CD14-positive monocyte (primary cell): ENCODE results near the gene ZNF135. TPM values are rescaled to one million over a fixed set of nuclear protein-coding genes. Genes with fewer than 3 reads are reported as not detected.
A peak's percentile ranks its signal among the peaks of the same experiment; 100 is the strongest.

Source experiments
- DNase-seq, 3 donors: peaks; one replicate each; pipeline ENCODE4 v3.0.0-alpha.2; 2011 to 2022
- H2AFZ ChIP-seq: 2 replicates; pipeline ENCODE4 v1.6.0; 2012; ENCODE audit warnings: mild to moderate bottlenecking, low read depth, low read length, inconsistent platforms; ENCODE audit not compliant: insufficient read depth, poor library complexity, severe bottlenecking
- H3K27ac ChIP-seq, 2 donors: 1 replicate in 1 of 2; 2 replicates in 1 of 2; pipeline ENCODE4 v1.5.1; 2012 to 2013; ENCODE audit warnings: low read length in 2 of 2, control low read depth in 1 of 2, inconsistent platforms in 1 of 2, low read depth in 1 of 2, mild to moderate bottlenecking in 1 of 2
- H3K27me3 ChIP-seq, 2 donors: one replicate each; pipeline versions ENCODE4 v1.6.0 to v1.6.1; 2011 to 2013; ENCODE audit warnings: low read length in 2 of 2; ENCODE audit not compliant: control insufficient read depth in 2 of 2, insufficient read depth in 2 of 2
- H3K36me3 ChIP-seq, 2 donors: replicated peaks in 1 of 2; 1 replicate in 1 of 2; 2 replicates in 1 of 2; pipeline versions ENCODE4 v1.5.1 to v1.6.1; 2012 to 2013; ENCODE audit warnings: low read length in 2 of 2, control low read depth in 1 of 2, inconsistent platforms in 1 of 2, mild to moderate bottlenecking in 1 of 2; ENCODE audit not compliant: insufficient read depth in 2 of 2, control insufficient read depth in 1 of 2
- H3K4me1 ChIP-seq, 2 donors: 1 replicate in 1 of 2; 2 replicates in 1 of 2; pipeline versions ENCODE4 v1.5.1 to v1.6.1; 2012 to 2013; ENCODE audit warnings: low read length in 2 of 2, control low read depth in 1 of 2, inconsistent platforms in 1 of 2, mild to moderate bottlenecking in 1 of 2, moderate library complexity in 1 of 2; ENCODE audit not compliant: insufficient read depth in 2 of 2, control insufficient read depth in 1 of 2
- H3K4me2 ChIP-seq: replicated peaks from 2 replicates; pipeline ENCODE3; 2012; ENCODE audit warnings: low read length, moderate library complexity, mild to moderate bottlenecking; ENCODE audit not compliant: poor library complexity, severe bottlenecking; ENCODE audit errors: extremely low read depth
- H3K4me3 ChIP-seq, 3 experiments: fragments of 200-600 bp in 1 of 3; sonication (generic) in 1 of 3; replicated peaks in 1 of 3; 1 replicate in 2 of 3; 2 replicates in 1 of 3; pipeline ENCODE4 v1.5.1; 2011 to 2013; ENCODE audit warnings: low read length in 3 of 3, mild to moderate bottlenecking in 3 of 3, control low read depth in 2 of 3, low read depth in 2 of 3, inconsistent platforms in 1 of 3, moderate library complexity in 1 of 3
- H3K79me2 ChIP-seq: 2 replicates; pipeline ENCODE4 v1.6.0; 2012; ENCODE audit warnings: mild to moderate bottlenecking, control low read depth, inconsistent platforms, low read length, moderate library complexity; ENCODE audit not compliant: insufficient read depth
- H3K9ac ChIP-seq: 2 replicates; pipeline ENCODE4 v1.6.0; 2017; ENCODE audit warnings: low read length, mild to moderate bottlenecking; ENCODE audit not compliant: insufficient read depth, poor library complexity, severe bottlenecking
- H3K9me3 ChIP-seq, 2 donors: replicated peaks in 1 of 2; 1 replicate in 1 of 2; 2 replicates in 1 of 2; pipeline versions ENCODE4 v1.5.1 to v1.6.1; 2012 to 2013; ENCODE audit warnings: low read length in 2 of 2, control low read depth in 1 of 2; ENCODE audit not compliant: control insufficient read depth in 1 of 2, insufficient read depth in 1 of 2
- H4K20me1 ChIP-seq: 2 replicates; pipeline ENCODE4 v1.6.0; 2012; ENCODE audit warnings: mild to moderate bottlenecking, low read length, control low read depth, moderate library complexity; ENCODE audit not compliant: insufficient read depth
- H3K27ac Mint-ChIP-seq, 7 donors: one replicate each; pipeline ENCODE4 v1.8.0; 2020; ENCODE audit warnings: mild to moderate bottlenecking in 7 of 7, mixed read lengths in 7 of 7, moderate library complexity in 6 of 7, inconsistent platforms in 2 of 7
- H3K27me3 Mint-ChIP-seq, 3 donors: one replicate each; pipeline ENCODE4 v1.8.0; 2021 to 2022; ENCODE audit warnings: low read depth in 3 of 3, mild to moderate bottlenecking in 3 of 3, mixed read lengths in 3 of 3, moderate library complexity in 3 of 3, inconsistent platforms in 1 of 3
- H3K36me3 Mint-ChIP-seq, 2 donors: one replicate each; pipeline ENCODE4 v1.8.0; 2020; ENCODE audit warnings: mixed read lengths in 2 of 2, inconsistent platforms in 1 of 2, mild to moderate bottlenecking in 1 of 2
- H3K4me1 Mint-ChIP-seq: one replicate; pipeline ENCODE4 v1.8.0; 2020; ENCODE audit warnings: mild to moderate bottlenecking, mixed read lengths
- H3K4me3 Mint-ChIP-seq, 2 donors: one replicate each; pipeline ENCODE4 v1.8.0; 2020; ENCODE audit warnings: mild to moderate bottlenecking in 2 of 2, mixed read lengths in 2 of 2, moderate library complexity in 1 of 2
- H3K9me3 Mint-ChIP-seq, 7 donors: one replicate each; pipeline ENCODE4 v1.8.0; 2020 to 2022; ENCODE audit warnings: mixed read lengths in 7 of 7, mild to moderate bottlenecking in 6 of 7, moderate library complexity in 6 of 7, inconsistent platforms in 2 of 7
- CTCF ChIP-seq: fragments of 200-600 bp; IDR thresholded peaks from one replicate; pipeline ENCODE4 v1.8.0; 2022; ENCODE audit warnings: antibody characterized with exemption, mild to moderate bottlenecking
- WGBS: methylation state at CpG from one replicate; pipeline ENCODE4 v1.1.5; 2013; ENCODE audit warnings: missing lambda C conversion rate; ENCODE audit not compliant: insufficient coverage; 5-methylcytosine and 5-hydroxymethylcytosine counted together
- intact Hi-C, 2 donors: fragments of 100-400 bp; cut with micrococcal nuclease; formaldehyde crosslinking; loops; one replicate each; pipeline versions ENCODE4 v1.15.0 to v1.15.1; 2023
- polyA plus RNA-seq, 3 donors: library from polyadenylated mRNA; depleted of rRNA in 1 of 3; unstranded in 2 of 3; stranded (reverse) in 1 of 3; fragments of 300-500 nt in 2 of 3; fragments of >200 nt in 1 of 3; fragmentation: Illumina TruSeq in 2 of 3; gene quantifications; 1 replicate in 2 of 3; 2 replicates in 1 of 3; pipeline ENCODE4 v1.2.3, GENCODE V29; 2012 to 2021

ZNF135 gene
- polyA plus RNA-seq, 3 donors = 0.32 to 0.37 TPM; not detected in 1

GRCh38 chr19:58009666-58010301 lies 49.3 kb upstream of the ZNF135 start:
- Histone ChIP-seq H3K27ac (no peak overlapping the region), H3K4me2 (peak overlapping the region; percentile 92), H3K4me3 (peak overlapping the region; percentile 26 to 78 (median 40)), H3K79me2 (no peaks in the 10 kb centered on the region), H3K36me3 (peaks cover 3 to 27% of the 10 kb centered on the region in 2 donors), H4K20me1 (no peaks in the 10 kb centered on the region), H3K9ac (peak overlapping the region; percentile 66), H3K4me1 (peaks cover 10 to 12% of the 10 kb centered on the region in 2 donors), H2AFZ (peak overlapping the region; percentile 91), H3K9me3 (peaks cover 69 to 81% of the 10 kb centered on the region in 2 donors), H3K27me3 (no peaks in the 10 kb centered on the region)
- Mint-ChIP-seq H3K9me3 (peaks cover 63 to 91% (median 80%) of the 10 kb centered on the region in 7 donors), H3K4me1 (peaks cover 17% of the 10 kb centered on the region), H3K4me3 (peak overlapping the region; percentile 75 to 85), H3K36me3 (peaks cover 20 to 31% of the 10 kb centered on the region in 2 donors), H3K27ac (peak overlapping the region in 3 of 7 donors; percentile 20 to 75 (median 46)), H3K27me3 (peaks cover 0 to 22% (median 10%) of the 10 kb centered on the region in 3 donors)
- peak; percentile 65 to 75 (median 65) for DNase-seq
- intact Hi-C loops = loop anchor here (2.0 to 10.0 kb wide), 4 partner anchors 29 to 295 kb away; partner anchors contain the start of genes ERVK3-1 (in 1 of the 2), ZNF274 (in 1 of the 2) and ZNF776 (in 1 of the 2)
- WGBS = 3% methylated on average over 34 of the region's 41 CpGs
- no peak for TF ChIP-seq CTCF

DNA sequence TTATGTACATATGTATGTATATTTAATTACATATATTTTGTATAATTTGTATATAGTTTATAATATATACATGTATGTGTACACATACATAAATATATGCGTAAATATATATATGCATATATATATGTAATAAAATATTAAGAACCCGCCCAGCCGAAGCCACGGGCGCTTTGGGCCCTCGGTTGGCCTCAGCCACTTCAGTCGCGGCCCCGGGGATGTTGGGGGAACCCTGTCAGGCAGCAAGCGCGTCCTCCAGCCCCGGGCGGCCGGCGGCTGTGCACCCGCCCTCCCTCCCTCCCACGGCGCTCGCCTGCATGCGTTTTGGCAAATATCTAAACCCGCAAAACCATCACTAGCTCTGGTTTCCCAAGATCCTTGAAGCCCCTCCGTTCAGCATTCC lies 48.6 kb upstream of the ZNF135 start:
- Histone ChIP-seq H3K27me3 (no peaks in the 10 kb centered on the region), H3K4me1 (peaks cover 10 to 12% of the 10 kb centered on the region in 2 donors), H2AFZ (peak overlapping the region; percentile 91), H4K20me1 (no peaks in the 10 kb centered on the region), H3K4me2 (peak overlapping the region; percentile 92), H3K36me3 (peaks cover 3 to 20% of the 10 kb centered on the region in 2 donors), H3K4me3 (no peak overlapping the region), H3K9me3 (peaks cover 62 to 80% of the 10 kb centered on the region in 2 donors), H3K9ac (no peak overlapping the region), H3K27ac (no peak overlapping the region), H3K79me2 (no peaks in the 10 kb centered on the region)
- intact Hi-C loops = loop anchor here in 1 of 2 donors (2.0 kb wide), 1 partner anchor 28 kb away; no protein-coding TSS in a partner anchor
- Mint-ChIP-seq H3K27ac (peak overlapping the region in 1 of 7 donors; percentile 53), H3K27me3 (peaks cover 0 to 22% (median 11%) of the 10 kb centered on the region in 3 donors), H3K36me3 (peaks cover 13 to 24% of the 10 kb centered on the region in 2 donors), H3K4me3 (no peak overlapping the region), H3K9me3 (peaks cover 58 to 90% (median 77%) of the 10 kb centered on the region in 7 donors), H3K4me1 (peaks cover 17% of the 10 kb centered on the region)
- no peak for DNase-seq
- WGBS = 100% methylated on average over 6 of the region's 22 CpGs
- no peak for TF ChIP-seq CTCF
